Glutamatergic neuron (in vitro differentiated cells): ENCODE measurements around the gene SERINC2. TPM values are rescaled to one million over a fixed set of nuclear protein-coding genes. Genes with fewer than 3 reads are reported as not detected.

ENCODE experiments used
- DNase-seq: peaks from one replicate; pipeline ENCODE4 v3.0.0; 2022
- H3K27ac Mint-ChIP-seq: one replicate; pipeline ENCODE4 v1.8.0; 2020; ENCODE audit warnings: mild to moderate bottlenecking, mixed read lengths, inconsistent platforms; ENCODE audit not compliant: unreplicated experiment
- H3K27me3 Mint-ChIP-seq: one replicate; pipeline ENCODE4 v1.8.0; 2020; ENCODE audit warnings: mild to moderate bottlenecking, moderate library complexity, mixed read lengths, inconsistent platforms; ENCODE audit not compliant: unreplicated experiment
- H3K36me3 Mint-ChIP-seq: one replicate; pipeline ENCODE4 v1.8.0; 2020; ENCODE audit warnings: mild to moderate bottlenecking, mixed read lengths, inconsistent platforms; ENCODE audit not compliant: unreplicated experiment
- H3K4me1 Mint-ChIP-seq: one replicate; pipeline ENCODE4 v1.8.0; 2020; ENCODE audit warnings: mild to moderate bottlenecking, low read depth, mixed read lengths, inconsistent platforms; ENCODE audit not compliant: unreplicated experiment
- H3K4me3 Mint-ChIP-seq: one replicate; pipeline ENCODE4 v1.8.0; 2020; ENCODE audit warnings: mild to moderate bottlenecking, mixed read lengths, inconsistent platforms; ENCODE audit not compliant: unreplicated experiment
- H3K9me3 Mint-ChIP-seq: one replicate; pipeline ENCODE4 v1.8.0; 2020; ENCODE audit warnings: mild to moderate bottlenecking, moderate library complexity, mixed read lengths, inconsistent platforms; ENCODE audit not compliant: unreplicated experiment
- total RNA-seq: library from RNA; stranded (reverse); fragmentation: NEBNext Ultra II Directional; extraction: Animal tissue kit (Norgen Biotek cat#: 25700); gene quantifications from one replicate; pipeline ENCODE4 v1.2.1, GENCODE V29; 2021; ENCODE audit not compliant: unreplicated experiment
- TF ChIP-seq, protein P1 (sequence below): fragments of 200-600 bp; sonication (generic); IDR thresholded peaks from one replicate; pipeline ENCODE4 v1.5.0; 2021; ENCODE audit not compliant: partially characterized antibody, unreplicated experiment

SERINC2 gene
- total RNA-seq, 1 donor from 2014 or later = 36.4 TPM

- H3K4me3 Mint-ChIP-seq = no peak overlapping the region
- H3K27me3 Mint-ChIP-seq = peaks cover 3% of the 10 kb centered on the region
- H3K4me1 Mint-ChIP-seq = no peaks in the 10 kb centered on the region
- TF ChIP-seq, protein P1, sequence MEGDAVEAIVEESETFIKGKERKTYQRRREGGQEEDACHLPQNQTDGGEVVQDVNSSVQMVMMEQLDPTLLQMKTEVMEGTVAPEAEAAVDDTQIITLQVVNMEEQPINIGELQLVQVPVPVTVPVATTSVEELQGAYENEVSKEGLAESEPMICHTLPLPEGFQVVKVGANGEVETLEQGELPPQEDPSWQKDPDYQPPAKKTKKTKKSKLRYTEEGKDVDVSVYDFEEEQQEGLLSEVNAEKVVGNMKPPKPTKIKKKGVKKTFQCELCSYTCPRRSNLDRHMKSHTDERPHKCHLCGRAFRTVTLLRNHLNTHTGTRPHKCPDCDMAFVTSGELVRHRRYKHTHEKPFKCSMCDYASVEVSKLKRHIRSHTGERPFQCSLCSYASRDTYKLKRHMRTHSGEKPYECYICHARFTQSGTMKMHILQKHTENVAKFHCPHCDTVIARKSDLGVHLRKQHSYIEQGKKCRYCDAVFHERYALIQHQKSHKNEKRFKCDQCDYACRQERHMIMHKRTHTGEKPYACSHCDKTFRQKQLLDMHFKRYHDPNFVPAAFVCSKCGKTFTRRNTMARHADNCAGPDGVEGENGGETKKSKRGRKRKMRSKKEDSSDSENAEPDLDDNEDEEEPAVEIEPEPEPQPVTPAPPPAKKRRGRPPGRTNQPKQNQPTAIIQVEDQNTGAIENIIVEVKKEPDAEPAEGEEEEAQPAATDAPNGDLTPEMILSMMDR = no peak
- H3K36me3 Mint-ChIP-seq = peaks cover 29% of the 10 kb centered on the region
- peaks cover 2% of the 10 kb centered on the region for H3K9me3 Mint-ChIP-seq
- no peak overlapping the region for H3K27ac Mint-ChIP-seq
- no peak for DNase-seq
These were observed 30.7 kb downstream of the SERINC2 start for GRCh38 chr1:31443673-31444072.

DNA sequence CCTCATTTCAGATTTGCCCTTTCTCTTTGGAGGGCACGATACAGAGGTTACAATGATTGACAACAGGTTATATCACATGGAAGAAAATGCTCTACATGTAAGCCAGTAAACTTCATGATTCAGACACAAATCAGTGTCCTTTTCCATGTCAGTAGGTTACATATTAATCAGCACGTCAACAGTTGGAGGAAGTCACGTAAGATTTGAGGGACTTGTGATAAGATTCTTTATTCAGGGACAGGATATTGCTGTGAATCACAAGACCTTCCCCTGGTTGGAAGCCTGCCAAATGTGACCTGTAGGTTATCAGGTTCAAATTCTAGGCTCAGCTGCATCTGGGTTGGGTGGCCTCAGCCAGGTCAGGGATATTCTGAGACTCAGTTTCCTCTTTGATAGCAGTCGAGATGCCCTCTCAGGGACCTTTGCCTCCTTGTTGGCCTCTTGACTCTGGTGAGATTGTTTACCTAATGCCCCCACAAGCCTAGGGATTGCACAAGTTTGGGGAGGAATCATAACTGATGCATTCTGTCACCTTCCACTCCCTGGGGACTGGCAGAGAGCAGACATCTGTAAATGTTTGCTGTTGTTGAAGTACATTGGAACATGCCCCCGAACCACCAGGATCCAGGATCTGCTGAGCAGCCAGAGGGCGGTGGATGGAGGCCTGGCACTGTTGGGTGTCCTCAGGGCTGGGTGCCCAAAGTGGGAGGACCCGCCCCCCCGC lies 31.9 kb downstream of the SERINC2 start:
- Mint-ChIP-seq H3K9me3 (peaks cover 2% of the 10 kb centered on the region), H3K4me1 (no peaks in the 10 kb centered on the region), H3K27me3 (peaks cover 3% of the 10 kb centered on the region), H3K36me3 (peaks cover 29% of the 10 kb centered on the region), H3K27ac (no peak overlapping the region), H3K4me3 (no peak overlapping the region)
- TF ChIP-seq, protein P1 = no peak
- DNase-seq = no peak

GRCh38 chr1:31445951-31446350 lies 32.9 kb downstream of the SERINC2 start:
- H3K36me3 Mint-ChIP-seq = peaks cover 29% of the 10 kb centered on the region
- no peak overlapping the region for H3K4me3 Mint-ChIP-seq
- DNase-seq = no peak
- TF ChIP-seq, protein P1 = no peak
- peaks cover 3% of the 10 kb centered on the region for H3K27me3 Mint-ChIP-seq
- no peaks in the 10 kb centered on the region for H3K4me1 Mint-ChIP-seq
- H3K9me3 Mint-ChIP-seq = peaks cover 2% of the 10 kb centered on the region
- H3K27ac Mint-ChIP-seq = no peak overlapping the region

- H3K4me1 Mint-ChIP-seq = no peaks in the 10 kb centered on the region
- H3K27ac Mint-ChIP-seq = no peak overlapping the region
- peaks cover 2% of the 10 kb centered on the region for H3K9me3 Mint-ChIP-seq
- no peak overlapping the region for H3K4me3 Mint-ChIP-seq
- TF ChIP-seq, protein P1 = no peak
- peaks cover 3% of the 10 kb centered on the region for H3K27me3 Mint-ChIP-seq
- no peak for DNase-seq
- H3K36me3 Mint-ChIP-seq = peaks cover 31% of the 10 kb centered on the region
These were observed 34.2 kb downstream of the SERINC2 start for GRCh38 chr1:31447210-31447609.

- H3K27me3 Mint-ChIP-seq = peaks cover 4% of the 10 kb centered on the region
- H3K9me3 Mint-ChIP-seq = peaks cover 7% of the 10 kb centered on the region
- no peak for DNase-seq
- no peak overlapping the region for H3K4me3 Mint-ChIP-seq
- H3K27ac Mint-ChIP-seq = no peak overlapping the region
- no peaks in the 10 kb centered on the region for H3K4me1 Mint-ChIP-seq
- TF ChIP-seq, protein P1 = no peak
- peaks cover 39% of the 10 kb centered on the region for H3K36me3 Mint-ChIP-seq
These were observed 40.5 kb downstream of the SERINC2 start for GRCh38 chr1:31453384-31454079.
